ENCODE data around the gene BCORL1.

- TF ChIP-seq POLR2A (IDR thresholded peaks at IDR 0.05) (no peak), CTCF (IDR thresholded peaks at IDR 0.05) (no peak), POLR2AphosphoS5 (IDR thresholded peaks at IDR 0.05) (no peak)
Measured at GRCh38 chrX:129976441-129976840, 6.0 kb upstream of the BCORL1 start.
